Left lobe of liver (tissue), 2 donors: Measurements from ENCODE around the gene MGAT1. TPM values are rescaled to one million over a fixed set of nuclear protein-coding genes. Genes with fewer than 3 reads are reported as not detected.

Source experiments
- ATAC-seq: fragments of 200-7000 bp; cut with Tn5 transposase; one replicate; pipeline ENCODE4 v1.9.1; 2020; ENCODE audit warnings: mild to moderate bottlenecking, moderate library complexity
- DNase-seq: peaks from one replicate; pipeline ENCODE4 v3.0.0-alpha.2; 2020; ENCODE audit warnings: low spot score
- total RNA-seq: library from RNA; stranded (reverse); gene quantifications from one replicate; pipeline ENCODE4 v1.2.1, GENCODE V29; 2021
- donor health status: DM: no; HTN: no; CAD: no; lungs with moderate emphysema.
- donor health status: DM: no; HTN: yes; CAD: no.

Gene MGAT1
- total RNA-seq, 1 donor from 2014 or later = 115 TPM

- ATAC-seq = no peak
- DNase-seq = no peak
These were observed 22.2 kb upstream of the MGAT1 start for GRCh38 chr5:180824630-180825476.

- ATAC-seq (no peak), DNase-seq (no peak)
These were observed 21.5 kb upstream of the MGAT1 start for GRCh38 chr5:180823940-180824629.

- ATAC-seq (peak; percentile 64), DNase-seq (no peak)
These were observed 20.7 kb upstream of the MGAT1 start for GRCh38 chr5:180823346-180823745.

GRCh38 chr5:180821538-180821937, 18.9 kb upstream of the MGAT1 start:
- ATAC-seq = no peak
- no peak for DNase-seq

- peak; percentile 13 for ATAC-seq
These were observed 18.2 kb upstream of the MGAT1 start for GRCh38 chr5:180820788-180821321.

GRCh38 chr5:180818677-180819341, 16.2 kb upstream of the MGAT1 start:
- ATAC-seq (no peak), DNase-seq (no peak)

More at GRCh38 chr5:180820788-180821321, 18.2 kb upstream of the MGAT1 start:
- DNase-seq = no peak

GRCh38 chr5:180817893-180818674, 15.5 kb upstream of the MGAT1 start:
- DNase-seq = peak; percentile 39
- no peak for ATAC-seq

GRCh38 chr5:180816608-180817534, 14.3 kb upstream of the MGAT1 start:
- DNase-seq = peak; percentile 49
- peak; percentile 63 for ATAC-seq

- DNase-seq (peak; percentile 45), ATAC-seq (no peak)
These were observed 12.8 kb upstream of the MGAT1 start for GRCh38 chr5:180815293-180815917.

- DNase-seq (peak; percentile 43), ATAC-seq (no peak)
These were observed 10.8 kb upstream of the MGAT1 start for GRCh38 chr5:180813420-180813819.

GRCh38 chr5:180811623-180812124, 9.1 kb upstream of the MGAT1 start:
- ATAC-seq (no peak), DNase-seq (peak; percentile 43)

- DNase-seq = no peak
- no peak for ATAC-seq
These were observed 8.5 kb upstream of the MGAT1 start for GRCh38 chr5:180810959-180811622.

- ATAC-seq = peak; percentile 85
- DNase-seq = peak; percentile 99
These were observed 7.8 kb upstream of the MGAT1 start for GRCh38 chr5:180810210-180810958.

- ATAC-seq = peak; percentile 81
These were observed 7.0 kb upstream of the MGAT1 start for GRCh38 chr5:180809403-180810209.

GRCh38 chr5:180808461-180809000, 5.9 kb upstream of the MGAT1 start:
- DNase-seq (peak; percentile 70), ATAC-seq (peak; percentile 20)

More at GRCh38 chr5:180809403-180810209, 7.0 kb upstream of the MGAT1 start:
- DNase-seq = peak; percentile 91
